ENCODE measurements around the gene AP2S1.

DNA sequence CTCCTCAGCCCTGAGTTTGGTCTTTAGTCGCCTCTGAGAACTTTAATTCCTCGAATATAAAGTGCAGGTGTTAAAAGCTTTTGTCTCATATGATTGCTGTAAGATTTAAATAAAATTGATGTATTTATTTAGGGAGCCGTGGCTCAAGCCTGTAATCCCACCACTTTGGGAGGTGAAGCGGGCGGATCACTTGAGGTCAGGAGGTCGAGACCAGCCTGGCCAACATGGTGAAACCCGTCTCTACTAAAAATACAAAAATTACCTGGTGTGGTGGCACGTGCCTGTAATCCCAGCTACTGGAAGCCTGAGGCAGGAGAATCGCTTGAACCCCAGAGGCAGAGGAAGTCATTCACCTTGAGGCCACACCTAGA lies 61.7 kb downstream of the AP2S1 start:
- TF ChIP-seq, protein P1, sequence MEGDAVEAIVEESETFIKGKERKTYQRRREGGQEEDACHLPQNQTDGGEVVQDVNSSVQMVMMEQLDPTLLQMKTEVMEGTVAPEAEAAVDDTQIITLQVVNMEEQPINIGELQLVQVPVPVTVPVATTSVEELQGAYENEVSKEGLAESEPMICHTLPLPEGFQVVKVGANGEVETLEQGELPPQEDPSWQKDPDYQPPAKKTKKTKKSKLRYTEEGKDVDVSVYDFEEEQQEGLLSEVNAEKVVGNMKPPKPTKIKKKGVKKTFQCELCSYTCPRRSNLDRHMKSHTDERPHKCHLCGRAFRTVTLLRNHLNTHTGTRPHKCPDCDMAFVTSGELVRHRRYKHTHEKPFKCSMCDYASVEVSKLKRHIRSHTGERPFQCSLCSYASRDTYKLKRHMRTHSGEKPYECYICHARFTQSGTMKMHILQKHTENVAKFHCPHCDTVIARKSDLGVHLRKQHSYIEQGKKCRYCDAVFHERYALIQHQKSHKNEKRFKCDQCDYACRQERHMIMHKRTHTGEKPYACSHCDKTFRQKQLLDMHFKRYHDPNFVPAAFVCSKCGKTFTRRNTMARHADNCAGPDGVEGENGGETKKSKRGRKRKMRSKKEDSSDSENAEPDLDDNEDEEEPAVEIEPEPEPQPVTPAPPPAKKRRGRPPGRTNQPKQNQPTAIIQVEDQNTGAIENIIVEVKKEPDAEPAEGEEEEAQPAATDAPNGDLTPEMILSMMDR (IDR thresholded peaks at IDR 0.05): no peak
- TF ChIP-seq ZFX (IDR thresholded peaks at IDR 0.05; ENCODE audit: borderline replicate concordance): no peak
